ENCODE results near the gene ZRSR2. TPM values are rescaled to one million over a fixed set of nuclear protein-coding genes. Genes with fewer than 3 reads are reported as not detected.
"Not testable (repeated sequence)": the region's sequence is repeated elsewhere in the genome, so short reads cannot be mapped to it uniquely, and the experiment has no call there.

ZRSR2 gene
- total and polyA plus RNA-seq, 10 of the 15 experiments (the other 5 are each of a cell fraction or from before 2014, with no cell fraction given) = 8.8 to 34.1 (median 15.6) TPM

GRCh38 chrX:15755091-15755490 is 35.2 kb upstream of the ZRSR2 start (continued):
- TF ChIP-seq PRDM15 (CRISPR knock-in tag; IDR thresholded peaks at IDR 0.05) = no peak
- no peak for TF ChIP-seq HCFC1 (IDR thresholded peaks at IDR 0.05; ENCODE audit: low read length)

- RAD21 ChIA-PET (ENCODE audit: unreplicated experiment) = no interaction called here
- intact Hi-C loops (cut with micrococcal nuclease; ENCODE audit: unreplicated experiment) (no loop called here), in situ Hi-C loops (cut with MboI) (no loop called here)
- Histone ChIP-seq H3K27ac (ENCODE audit: control insufficient read depth, insufficient read depth) (no peak overlapping the region), H4K20me1 (ENCODE audit: control insufficient read depth, insufficient read depth) (no peaks in the 10 kb centered on the region), H2AFZ (ENCODE audit: control insufficient read depth, low read depth, low read length) (no peak overlapping the region), H3K36me3 (ENCODE audit: control insufficient read depth in 2 of 2, insufficient read depth in 2 of 2, low read length in 1 of 2) (no peaks in the 10 kb centered on the region), H3K9me3 (replicated peaks; ENCODE audit: control insufficient read depth, insufficient read depth, low read length) (no peaks in the 10 kb centered on the region), H3K79me2 (ENCODE audit: control insufficient read depth, insufficient read depth, low read length) (no peaks in the 10 kb centered on the region), H3K4me3 (no peak overlapping the region), H3K9ac (ENCODE audit: control insufficient read depth, insufficient read depth, low read length) (no peak overlapping the region), H3K27me3 (replicated peaks in 1 of 2; ENCODE audit: control insufficient read depth in 2 of 2, insufficient read depth in 2 of 2, low read length in 1 of 2) (no peaks in the 10 kb centered on the region), H3K4me1 (ENCODE audit: control insufficient read depth, insufficient read depth, low read length) (no peaks in the 10 kb centered on the region), H3K4me2 (ENCODE audit: control insufficient read depth, insufficient read depth) (no peak overlapping the region)
- FAIRE-seq (no peak), ATAC-seq (no peak), DNase-seq (ENCODE audit: low read depth, low spot score) (no peak)
- WGBS (ENCODE audit: insufficient coverage, insufficient replicate concordance, low lambda C conversion rate, missing lambda C conversion rate) = 65% methylated on average over 4 of the region's 4 CpGs
- TF ChIP-seq FOS (IDR thresholded peaks at IDR 0.05; ENCODE audit: borderline replicate concordance, extremely low read depth, insufficient read length) = no peak
- no peak for TF ChIP-seq MXI1 (IDR thresholded peaks at IDR 0.05; ENCODE audit: low read depth, low read length)
- TF ChIP-seq EGR1 (IDR thresholded peaks at IDR 0.05; ENCODE audit: borderline replicate concordance in 1 of 2, low read depth in 2 of 2, low read length in 2 of 2) = no peak
- no peak for TF ChIP-seq NR2C2 (IDR thresholded peaks at IDR 0.05; ENCODE audit: borderline replicate concordance, control insufficient read depth, insufficient read length, low read depth)
- SMC1A ChIA-PET (ENCODE audit: uncharacterized antibody, unreplicated experiment) = no interaction called here
- POLR2A ChIA-PET = no interaction called here
- CTCF ChIA-PET = interaction anchor here (0.7 to 1.4 kb wide), 3 partner anchors 30 to 365 kb away, joined by 3 read pairs; partner anchors contain the start of gene GRPR
- BruUV-seq (replicated peaks) = no TSS peak
Observed at GRCh38 chrX:15758140-15758539, 32.1 kb upstream of the ZRSR2 start.

- H3K9ac ChIP-seq (ENCODE audit: control insufficient read depth, insufficient read depth, low read length); H3K4me1 ChIP-seq (ENCODE audit: control insufficient read depth, insufficient read depth, low read length); DNase-seq (ENCODE audit: low read depth, low spot score); H3K79me2 ChIP-seq (ENCODE audit: control insufficient read depth, insufficient read depth, low read length); BruUV-seq (replicated peaks); SMC1A ChIA-PET (ENCODE audit: uncharacterized antibody, unreplicated experiment); H3K9me3 ChIP-seq (replicated peaks; ENCODE audit: control insufficient read depth, insufficient read depth, low read length); FAIRE-seq; ATAC-seq; H3K4me2 ChIP-seq (ENCODE audit: control insufficient read depth, insufficient read depth); H4K20me1 ChIP-seq (ENCODE audit: control insufficient read depth, insufficient read depth); H3K36me3 ChIP-seq (ENCODE audit: control insufficient read depth in 2 of 2, insufficient read depth in 2 of 2, low read length in 1 of 2); H3K27me3 ChIP-seq (replicated peaks in 1 of 2; ENCODE audit: control insufficient read depth in 2 of 2, insufficient read depth in 2 of 2, low read length in 1 of 2); H3K4me3 ChIP-seq; H2AFZ ChIP-seq (ENCODE audit: control insufficient read depth, low read depth, low read length); H3K27ac ChIP-seq (ENCODE audit: control insufficient read depth, insufficient read depth): not testable (repeated sequence)
- intact Hi-C loops (cut with micrococcal nuclease; ENCODE audit: unreplicated experiment) (loop anchor here (5.0 kb wide), 3 partner anchors 62 to 377 kb away; no protein-coding TSS in a partner anchor), in situ Hi-C loops (cut with MboI) (loop anchor here (5.0 kb wide), 2 partner anchors 212 to 677 kb away; no protein-coding TSS in a partner anchor)
- POLR2A ChIA-PET = interaction anchor here (1.5 kb wide), 1 partner anchor 212 kb away, joined by 3 read pairs; no protein-coding TSS in a partner anchor
- WGBS (ENCODE audit: insufficient coverage, insufficient replicate concordance, low lambda C conversion rate, missing lambda C conversion rate) = 68% methylated on average over 6 of the region's 6 CpGs
- CTCF ChIA-PET = interaction anchor here (1.0 to 1.5 kb wide), 6 partner anchors 23 to 375 kb away, joined by 3 to 4 read pairs (median 4); no protein-coding TSS in a partner anchor
- RAD21 ChIA-PET (ENCODE audit: unreplicated experiment) = interaction anchor here (0.6 to 0.9 kb wide), 2 partner anchors 202 to 217 kb away, joined by 3 to 4 read pairs; no protein-coding TSS in a partner anchor
Observed at GRCh38 chrX:15759886-15760285, 30.4 kb upstream of the ZRSR2 start.
